GM19395 (cell line): ENCODE measurements around the gene SH3BP2.

ENCODE experiments used
- ATAC-seq: cut with Tn5 transposase; IDR thresholded peaks from one replicate; pipeline ENCODE4 v1.9.1; 2021; ENCODE audit warnings: mild to moderate bottlenecking, moderate library complexity; ENCODE audit not compliant: unreplicated experiment

SH3BP2 gene

GRCh38 chr4:2831611-2832308, 38.9 kb downstream of the SH3BP2 start:
- no peak for ATAC-seq

- peak; percentile 63 for ATAC-seq
Observed at GRCh38 chr4:2832309-2832980, 39.6 kb downstream of the SH3BP2 start.

- peak; percentile 13 for ATAC-seq
Observed at GRCh38 chr4:2832981-2833670, 40.2 kb downstream of the SH3BP2 start.

- ATAC-seq: no peak
Observed at GRCh38 chr4:2833671-2834000, 40.8 kb downstream of the SH3BP2 start.

- ATAC-seq: no peak
Observed at GRCh38 chr4:2834001-2834921, 41.4 kb downstream of the SH3BP2 start.

GRCh38 chr4:2835978-2836377, 43.1 kb downstream of the SH3BP2 start:
- no peak for ATAC-seq

- no peak for ATAC-seq
Observed at GRCh38 chr4:2836391-2836859, 43.5 kb downstream of the SH3BP2 start.

- no peak for ATAC-seq
Observed at GRCh38 chr4:2837110-2837903, 44.4 kb downstream of the SH3BP2 start.

GRCh38 chr4:2837904-2838496, 45.1 kb downstream of the SH3BP2 start:
- ATAC-seq: no peak

GRCh38 chr4:2839060-2839459, 46.2 kb downstream of the SH3BP2 start:
- no peak for ATAC-seq

GRCh38 chr4:2842687-2843262, 49.9 kb downstream of the SH3BP2 start:
- no peak for ATAC-seq

GRCh38 chr4:2843263-2843940, 50.5 kb downstream of the SH3BP2 start, which contains the start of gene ADD1:
ADD1 (plus strand) TSS chr4:2843844; CDS start chr4:2875916, 32,072 bp downstream.
- peak; percentile 75 for ATAC-seq

- peak; percentile 10 for ATAC-seq
Observed at GRCh38 chr4:2843941-2844584, 51.2 kb downstream of the SH3BP2 start.

- ATAC-seq: no peak
Observed at GRCh38 chr4:2846172-2846571, 53.3 kb downstream of the SH3BP2 start.

- ATAC-seq: no peak
Observed at GRCh38 chr4:2847302-2847871, 54.5 kb downstream of the SH3BP2 start.

- no peak for ATAC-seq
Observed at GRCh38 chr4:2848449-2848848, 55.6 kb downstream of the SH3BP2 start.

- no peak for ATAC-seq
Observed at GRCh38 chr4:2849267-2850152, 56.6 kb downstream of the SH3BP2 start.
